GM19351 (cell line): ENCODE measurements around the gene RNF166.

Experiments
- ATAC-seq: cut with Tn5 transposase; IDR thresholded peaks from one replicate; pipeline ENCODE4 v1.9.1; 2021; ENCODE audit warnings: mild to moderate bottlenecking, moderate library complexity; ENCODE audit not compliant: unreplicated experiment

The RNF166 gene

DNA sequence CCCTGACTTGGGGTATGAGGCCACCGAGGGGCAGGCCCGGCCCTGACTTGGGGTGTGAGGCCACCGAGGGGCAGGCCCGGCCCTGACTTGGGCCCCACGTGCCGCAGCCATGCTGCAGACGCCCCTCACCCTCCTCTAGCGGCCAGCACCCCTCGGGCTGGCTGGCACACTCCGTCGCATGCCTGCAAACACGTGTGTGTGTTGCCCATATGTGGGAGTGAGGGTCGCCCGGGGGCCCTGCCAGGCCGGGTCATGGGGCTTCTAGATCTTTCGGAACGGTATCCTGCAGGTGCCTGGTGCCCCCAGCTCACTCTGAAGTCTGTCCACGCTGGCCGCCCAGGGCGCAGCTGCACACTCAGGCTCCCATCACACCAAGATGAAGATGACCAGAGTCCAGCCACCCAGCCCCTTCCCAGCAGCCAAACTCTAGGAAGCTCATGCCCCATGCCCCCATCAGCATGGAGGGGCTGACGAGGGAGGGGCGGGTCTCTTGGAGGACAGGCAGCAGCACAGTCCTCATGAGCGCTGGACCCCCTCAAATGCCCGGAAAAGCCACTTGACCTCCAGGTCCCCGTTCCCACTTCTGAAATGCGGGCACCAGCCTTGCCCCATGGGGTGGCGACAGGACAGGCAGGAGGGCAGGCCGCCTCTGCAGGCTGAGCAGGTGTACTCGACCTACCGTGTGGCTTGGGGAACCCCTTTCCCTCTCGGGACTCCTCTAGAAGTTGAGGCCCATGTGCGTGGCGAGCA, 33.9 kb upstream of the RNF166 start:
- ATAC-seq, result no peak

DNA sequence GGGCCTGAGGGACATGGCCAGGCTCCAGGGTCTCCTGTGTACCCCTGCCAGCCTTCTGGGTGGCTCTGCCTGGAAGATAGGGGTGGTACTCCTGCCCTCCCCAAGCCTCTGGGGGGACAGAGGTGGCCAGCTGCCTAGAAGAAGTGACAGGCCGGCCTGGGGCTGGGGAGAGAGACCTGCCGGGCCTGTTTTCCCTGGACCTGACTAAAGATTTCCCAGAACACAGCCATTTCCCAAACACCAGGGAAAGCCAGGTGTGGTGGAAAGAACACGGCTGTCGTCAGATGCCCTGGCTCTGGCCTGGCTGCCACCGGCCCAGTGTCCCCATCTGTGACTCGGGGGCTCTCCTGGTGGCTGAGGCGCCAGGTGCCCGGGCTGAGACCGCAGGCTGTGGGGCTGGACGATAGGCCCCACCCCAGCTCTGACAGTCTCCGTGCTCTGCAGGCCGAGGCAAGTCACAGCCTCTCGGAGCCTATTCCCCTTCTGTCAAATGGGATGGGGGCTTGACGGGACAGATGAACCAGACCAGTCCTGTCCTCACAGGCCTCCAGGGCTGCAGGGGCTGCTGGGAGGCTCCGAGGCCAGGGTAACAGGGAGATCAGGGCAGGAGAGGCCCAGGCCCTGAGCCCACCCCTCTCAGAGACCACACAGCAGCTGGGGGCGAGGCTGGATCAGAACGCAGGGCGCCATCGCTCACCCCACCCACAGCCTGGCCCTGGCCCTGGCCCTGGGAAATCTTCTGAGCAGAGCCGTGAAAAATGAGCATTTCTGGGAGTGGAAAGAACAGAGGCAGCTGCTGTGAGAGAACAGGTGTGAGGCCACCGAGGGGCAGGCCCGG, 33.1 kb upstream of the RNF166 start:
- no peak for ATAC-seq

DNA sequence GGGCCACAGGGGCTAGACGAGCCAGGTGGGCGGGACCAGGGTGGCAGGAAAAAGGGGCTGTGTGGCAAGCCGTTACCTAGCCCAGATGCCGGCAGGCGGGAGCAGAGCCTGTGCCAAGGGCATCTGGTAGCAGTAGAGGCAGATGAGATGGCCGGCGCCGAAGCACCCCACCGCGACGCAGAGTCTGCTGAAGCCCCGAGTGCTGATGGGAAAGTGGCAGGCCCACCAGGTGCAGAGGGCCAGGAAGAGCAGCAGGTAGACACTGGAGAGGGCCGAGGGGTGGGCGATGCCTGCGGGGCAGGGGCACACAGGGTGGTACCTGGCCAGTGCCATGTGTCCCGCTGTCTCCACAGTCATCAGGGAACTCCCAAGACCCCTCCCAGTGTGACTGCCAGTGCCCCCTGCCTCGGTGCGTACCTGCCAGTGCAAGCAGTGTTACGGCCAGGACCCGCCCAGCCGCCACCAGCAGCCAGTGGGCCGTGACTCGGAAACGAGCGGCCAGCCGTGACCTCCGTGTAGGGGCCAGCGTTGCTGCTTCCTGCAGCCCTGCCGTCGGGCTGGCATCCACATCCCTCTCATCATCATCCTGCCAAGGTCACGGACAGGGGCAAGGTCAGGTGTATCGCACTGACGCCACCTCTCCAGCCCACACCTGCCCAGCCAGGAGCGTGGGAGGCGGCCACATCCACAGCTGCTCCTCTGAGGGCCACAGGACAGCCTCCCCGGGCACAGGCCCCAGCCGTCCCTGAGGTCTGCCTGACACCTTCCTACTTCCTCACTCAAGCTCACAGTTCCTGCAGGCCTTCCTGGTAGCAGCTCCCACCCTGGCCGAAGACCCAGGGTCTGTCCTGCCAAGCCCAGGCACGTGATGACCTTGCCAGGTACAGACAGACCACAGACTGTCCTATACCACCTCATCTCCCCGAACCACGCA, 32.2 kb upstream of the RNF166 start:
- no peak for ATAC-seq

DNA sequence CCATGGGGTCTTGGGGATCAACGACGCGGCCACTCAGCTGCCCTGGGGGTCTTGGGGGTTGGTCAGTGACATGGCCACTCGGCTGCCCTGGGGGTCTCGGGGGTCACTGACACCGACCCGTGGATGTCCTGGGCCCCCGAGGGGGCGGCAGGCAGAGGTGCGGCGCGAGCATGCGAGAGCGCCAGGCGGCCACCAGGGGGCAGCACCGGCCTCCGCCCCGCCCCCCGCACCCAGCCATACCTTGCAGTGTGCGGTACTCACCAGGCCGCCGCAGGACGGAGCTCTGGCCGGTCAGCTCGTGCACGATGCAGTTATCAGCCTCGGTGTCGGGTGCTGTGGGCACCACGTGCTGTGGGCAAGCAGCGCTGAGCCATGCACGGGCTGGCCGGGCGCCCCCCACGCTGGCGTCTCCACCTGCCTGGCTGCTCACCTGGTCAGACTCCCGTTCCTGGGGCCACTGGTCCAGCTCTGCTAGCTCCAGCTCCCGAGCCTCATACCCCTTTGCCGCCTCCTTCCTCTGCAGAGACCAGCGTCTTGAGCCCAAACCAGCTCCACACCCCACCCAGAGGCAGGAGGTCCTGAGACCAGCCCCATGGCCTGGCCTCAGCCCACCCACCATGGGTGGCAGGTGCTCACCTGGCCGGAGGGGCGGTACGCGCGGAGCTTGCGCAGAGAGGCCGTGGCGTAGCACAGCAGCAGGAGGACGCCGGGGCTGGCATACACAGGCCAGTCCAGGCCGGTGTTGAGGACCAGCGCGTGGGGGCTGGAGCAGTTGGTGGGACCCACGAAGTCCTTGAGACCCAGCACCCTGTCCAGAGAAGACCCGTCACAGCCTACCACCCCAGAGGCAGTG, 31.3 kb upstream of the RNF166 start:
- no peak for ATAC-seq

DNA sequence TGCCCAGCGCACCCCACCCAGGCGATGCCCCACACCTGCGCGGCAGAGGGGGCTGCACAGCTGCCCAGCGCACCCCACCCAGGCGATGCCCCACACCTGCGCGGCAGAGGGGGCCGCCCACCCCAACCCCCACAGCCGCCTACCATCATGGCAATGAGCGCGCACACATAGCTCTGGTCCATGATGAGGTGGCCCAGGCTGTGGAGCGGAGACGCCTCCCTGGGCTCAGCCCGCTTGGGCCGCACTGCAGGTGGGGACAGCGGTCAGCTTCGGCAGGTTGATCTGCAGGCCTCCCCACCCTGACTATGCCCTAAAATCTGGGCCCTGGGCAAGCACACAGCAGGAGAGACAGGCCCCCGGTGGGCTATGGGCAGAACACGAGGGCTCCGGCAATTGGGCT, 30.3 kb upstream of the RNF166 start:
- no peak for ATAC-seq

DNA sequence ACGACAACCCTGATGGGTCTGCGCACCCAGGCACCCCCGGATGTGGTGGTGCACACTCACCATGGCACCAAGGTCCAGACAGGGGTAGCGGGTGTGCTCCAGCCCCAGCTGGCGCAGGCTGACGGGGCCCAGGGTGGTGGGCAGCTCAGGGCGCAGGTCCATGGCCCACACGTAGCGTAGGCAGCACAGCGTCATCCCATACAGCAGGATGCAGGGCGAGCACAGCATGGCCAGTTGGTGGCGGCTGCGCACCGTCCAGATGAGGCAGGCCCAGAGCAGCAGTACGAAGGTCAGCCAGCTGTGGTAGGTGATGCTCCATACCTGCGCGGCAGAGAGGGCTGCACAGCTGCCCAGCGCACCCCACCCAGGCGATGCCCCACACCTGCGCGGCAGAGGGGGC, 29.9 kb upstream of the RNF166 start:
- ATAC-seq, result no peak

DNA sequence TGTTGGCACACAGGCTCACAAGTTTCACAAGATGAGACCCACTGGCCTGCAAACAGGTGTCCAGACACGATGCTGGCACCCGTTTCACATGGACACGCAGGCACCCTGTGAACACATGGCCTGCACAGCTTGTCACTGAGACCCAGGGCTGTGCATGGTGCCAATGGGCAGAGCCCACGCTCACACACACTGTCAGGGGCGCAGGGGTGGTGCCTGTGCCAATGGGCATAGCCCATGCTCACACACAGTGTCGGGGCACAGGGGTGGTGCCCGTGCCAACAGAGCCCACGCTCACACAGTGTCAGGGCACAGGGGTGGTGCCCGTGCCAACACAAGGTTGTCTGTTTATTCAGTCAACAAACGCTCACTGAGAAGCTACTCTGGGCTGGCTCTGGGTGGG, 29.4 kb upstream of the RNF166 start:
- ATAC-seq, result no peak

DNA sequence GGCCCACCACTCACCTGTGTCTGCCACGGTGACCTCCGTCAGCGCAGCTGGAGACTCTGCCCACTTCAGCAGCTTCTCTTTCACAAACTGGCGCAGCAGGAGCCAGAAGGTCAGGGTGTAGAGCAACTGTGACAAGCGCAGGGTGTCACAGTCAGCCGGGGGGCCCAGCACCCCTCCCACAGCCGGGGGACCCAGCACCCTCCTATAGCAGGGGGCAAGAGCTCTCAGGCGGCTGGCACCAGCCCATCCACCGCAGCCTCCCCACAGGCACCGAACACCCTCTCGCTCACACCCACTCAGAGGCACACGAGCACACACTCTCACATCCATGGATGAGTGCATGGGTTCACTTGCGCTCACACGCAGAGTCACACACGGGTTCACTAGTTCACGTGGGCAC, 28.9 kb upstream of the RNF166 start:
- no peak for ATAC-seq

DNA sequence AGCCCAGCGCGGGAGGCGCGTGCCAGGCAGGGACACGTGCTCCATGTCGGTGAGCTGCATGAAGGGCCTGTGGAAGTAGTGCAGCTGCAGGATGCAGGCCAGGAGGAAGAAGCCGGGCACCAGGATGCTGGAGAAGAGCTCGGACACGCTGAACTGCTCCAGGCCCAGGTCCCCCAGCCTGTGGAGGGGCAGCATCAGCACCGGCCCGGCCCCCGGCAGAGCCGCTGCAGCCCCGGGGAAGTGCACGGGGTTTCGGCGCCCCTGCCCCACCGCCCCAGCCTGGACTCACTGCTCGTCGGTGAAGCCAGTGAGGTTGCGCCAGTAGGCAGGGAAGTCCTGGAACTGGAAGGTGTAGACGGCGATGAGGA, 28.1 kb upstream of the RNF166 start:
- ATAC-seq, result no peak

DNA sequence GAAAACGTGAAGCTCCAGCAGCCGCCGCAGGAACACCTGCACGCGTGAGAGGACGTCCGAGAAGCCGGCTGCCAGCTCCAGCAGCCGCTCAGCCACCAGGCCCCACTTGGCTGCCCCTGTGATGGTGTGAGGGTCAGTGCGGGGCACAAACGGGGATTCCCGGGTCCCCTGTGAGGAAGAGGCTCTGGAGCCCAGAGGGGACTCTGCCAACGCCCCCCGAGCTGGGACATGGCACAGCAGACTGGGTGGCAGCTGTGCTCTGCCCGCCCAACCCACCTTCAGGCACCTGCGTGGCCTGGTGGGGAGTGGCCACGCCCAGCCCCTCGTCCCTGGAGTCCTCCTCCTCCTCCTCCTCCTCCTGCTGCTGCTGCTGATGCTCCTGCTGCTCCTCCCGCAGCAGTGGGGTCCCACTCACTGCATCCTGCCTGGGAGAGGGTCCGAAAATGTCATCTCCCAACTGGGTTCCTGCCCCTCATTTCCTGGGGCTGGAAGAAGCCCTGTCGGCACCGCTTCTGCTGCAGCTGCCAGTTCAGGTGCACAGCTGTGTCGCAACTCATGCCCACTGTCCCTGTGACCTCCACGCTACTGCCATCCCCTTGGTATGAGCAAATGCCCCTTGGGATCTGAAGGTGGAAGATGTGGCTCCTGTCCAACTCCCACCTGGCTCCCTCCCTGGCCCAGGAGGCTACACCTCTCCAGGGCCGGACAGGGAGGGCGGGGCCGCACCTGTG, 27.6 kb upstream of the RNF166 start:
- ATAC-seq, result no peak

DNA sequence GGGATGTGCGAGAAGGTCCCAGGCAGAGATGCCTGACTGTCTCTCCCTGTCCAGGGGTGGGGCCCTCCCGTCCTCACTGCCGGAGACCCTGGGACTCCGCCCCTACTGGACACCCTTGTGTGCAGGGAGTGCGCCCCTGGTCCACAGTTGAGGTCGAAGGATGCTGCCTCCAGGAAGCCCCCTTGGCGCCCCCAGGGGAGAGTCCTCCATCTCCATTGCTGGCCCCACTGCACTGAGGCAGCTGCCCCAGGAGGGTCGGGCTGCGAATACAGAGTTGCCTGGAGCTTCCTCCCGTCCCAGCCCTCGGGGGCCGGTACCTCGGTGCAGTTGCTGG, 26.7 kb upstream of the RNF166 start:
- ATAC-seq, result no peak

DNA sequence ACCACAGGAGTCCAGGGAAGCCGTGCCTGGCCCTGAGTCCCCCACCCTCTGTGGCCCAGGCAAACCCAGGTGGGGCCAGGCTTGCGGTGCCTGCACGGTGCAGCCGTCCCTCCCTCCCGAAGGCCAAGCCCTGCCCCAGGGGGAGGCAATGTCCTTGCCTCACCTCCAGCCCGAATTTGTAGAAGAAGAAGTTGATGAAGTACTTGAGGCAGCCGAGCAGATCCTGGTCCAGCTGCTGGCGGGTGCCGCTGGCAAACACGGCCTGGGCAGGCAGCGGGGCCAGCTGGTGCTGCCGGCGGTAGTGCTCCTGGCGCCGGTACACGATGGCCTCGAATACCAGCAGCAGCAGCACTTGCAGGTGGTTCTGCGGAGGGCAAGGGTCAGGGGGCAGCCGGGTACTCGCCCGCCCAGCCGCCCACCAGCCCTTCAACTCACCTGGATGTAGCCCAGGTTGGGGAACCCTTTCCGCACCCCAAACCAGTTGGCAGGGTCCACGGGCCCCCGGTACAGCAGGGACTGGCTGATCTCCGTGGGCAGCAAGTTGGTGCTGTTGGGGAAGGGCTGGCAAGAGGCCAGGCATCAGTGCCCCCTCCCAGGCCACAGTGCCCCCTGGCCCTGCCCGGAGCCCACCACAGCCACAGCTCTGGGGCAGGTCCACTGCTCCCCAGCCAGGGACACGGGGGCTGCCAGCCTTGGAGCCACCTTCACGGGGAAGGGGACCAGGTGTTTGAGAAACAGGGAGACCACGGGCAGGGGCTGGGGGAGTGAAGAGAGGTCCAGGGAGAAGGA, 26.2 kb upstream of the RNF166 start:
- no peak for ATAC-seq

DNA sequence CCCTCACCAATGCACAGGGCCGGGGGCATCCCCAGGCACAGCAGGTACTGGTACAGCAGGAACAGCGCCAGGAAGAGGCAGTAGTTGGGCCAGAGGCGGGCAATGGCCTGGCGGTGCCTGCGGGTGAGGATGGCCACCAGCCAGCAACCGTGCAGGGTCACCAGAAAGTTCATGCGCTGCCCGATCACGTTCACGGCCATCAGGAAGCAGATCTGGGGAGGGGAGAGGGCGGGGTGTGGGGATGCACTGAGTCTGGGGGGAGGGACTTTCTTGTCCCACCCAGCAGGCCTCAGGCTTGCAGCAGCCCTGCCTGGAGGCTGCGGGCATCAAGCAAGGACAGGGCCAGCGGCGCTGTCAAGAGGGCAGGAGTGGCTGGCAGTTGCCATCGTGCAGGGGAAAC, 25.5 kb upstream of the RNF166 start:
- ATAC-seq, result no peak

DNA sequence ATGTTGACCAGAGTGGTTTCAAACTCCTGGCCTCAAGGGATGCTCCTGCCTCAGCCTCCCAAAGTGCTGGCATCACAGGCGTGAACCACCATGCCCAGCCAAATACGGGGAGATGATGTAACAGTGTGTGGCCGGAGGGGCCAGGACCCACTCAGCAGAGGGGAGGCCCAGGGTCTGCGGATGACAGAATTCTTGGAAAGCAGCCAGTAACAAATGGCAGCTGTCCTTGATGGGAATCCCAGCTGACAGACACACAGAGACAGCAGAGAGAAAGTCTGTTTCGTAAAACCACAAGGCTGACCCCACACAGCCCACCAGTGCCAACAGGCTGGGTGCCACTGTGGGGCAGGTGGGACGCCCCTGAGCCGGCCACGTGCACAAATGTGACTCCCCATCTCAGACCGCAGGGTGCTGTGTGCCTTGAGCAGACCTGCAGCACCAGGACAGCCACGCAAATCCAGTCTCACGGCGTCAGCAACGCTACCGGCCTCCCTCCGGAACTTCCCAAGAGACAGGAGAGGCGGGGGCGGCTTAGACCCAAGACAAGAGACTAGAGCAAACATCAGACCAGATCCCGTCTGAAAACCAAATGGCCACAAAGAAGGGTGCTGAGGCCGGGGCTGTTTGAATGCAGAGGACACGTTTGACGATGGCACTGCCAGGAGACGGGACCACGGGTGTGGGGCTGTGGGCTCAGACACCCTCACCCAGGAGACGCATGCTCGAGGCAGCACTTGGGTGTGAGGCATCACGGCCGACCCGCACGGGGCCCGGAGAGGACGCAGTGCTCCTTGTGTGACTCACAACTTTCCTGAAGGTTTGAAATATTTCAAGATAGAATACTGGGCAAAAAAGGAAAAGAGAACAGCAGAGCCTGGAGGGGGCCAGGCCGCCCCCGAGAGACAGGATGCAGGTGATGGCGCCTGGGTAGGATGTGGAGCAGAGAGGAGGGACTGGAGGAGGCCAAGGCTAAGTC, 24.7 kb upstream of the RNF166 start:
- no peak for ATAC-seq

DNA sequence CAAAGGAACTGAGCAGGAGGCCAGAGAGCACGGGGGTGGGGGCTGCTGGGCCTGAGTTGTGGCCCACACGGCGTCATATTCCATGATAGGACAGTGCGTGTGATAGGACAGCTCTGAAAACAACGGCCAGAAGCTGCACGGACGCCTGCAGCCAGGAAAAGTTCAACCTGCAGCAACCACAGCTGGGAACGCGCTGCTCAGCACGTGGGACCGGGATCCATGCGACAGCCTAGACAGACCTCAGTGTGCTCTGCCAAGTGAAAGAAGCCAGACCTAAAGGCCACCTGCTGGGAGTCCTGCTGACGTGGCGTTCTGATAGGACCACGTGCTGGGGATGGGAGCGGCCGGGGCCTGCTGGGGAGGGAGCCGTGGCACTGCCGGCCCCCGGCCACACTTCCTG, 21.7 kb upstream of the RNF166 start:
- ATAC-seq, result no peak

DNA sequence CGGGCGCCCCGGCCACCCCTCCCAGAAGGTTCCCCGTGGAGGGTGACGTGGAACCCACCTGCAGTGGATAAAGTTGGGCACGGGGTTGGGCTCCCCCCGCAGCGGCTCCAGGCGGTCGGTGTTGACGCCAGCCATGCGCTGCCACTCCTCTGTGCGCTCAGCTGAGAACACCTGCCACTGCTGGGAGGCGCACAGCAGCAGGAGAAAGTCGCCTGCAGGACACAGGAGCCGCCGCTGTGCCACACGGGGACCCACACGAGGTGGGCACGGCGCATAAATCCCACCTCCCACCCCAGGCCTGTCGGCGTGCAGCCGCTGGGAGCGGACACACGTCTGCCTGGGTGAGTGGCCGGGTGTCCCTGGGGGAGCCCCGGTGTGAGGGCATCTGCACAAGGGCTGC, 20.8 kb upstream of the RNF166 start:
- ATAC-seq, result no peak

DNA sequence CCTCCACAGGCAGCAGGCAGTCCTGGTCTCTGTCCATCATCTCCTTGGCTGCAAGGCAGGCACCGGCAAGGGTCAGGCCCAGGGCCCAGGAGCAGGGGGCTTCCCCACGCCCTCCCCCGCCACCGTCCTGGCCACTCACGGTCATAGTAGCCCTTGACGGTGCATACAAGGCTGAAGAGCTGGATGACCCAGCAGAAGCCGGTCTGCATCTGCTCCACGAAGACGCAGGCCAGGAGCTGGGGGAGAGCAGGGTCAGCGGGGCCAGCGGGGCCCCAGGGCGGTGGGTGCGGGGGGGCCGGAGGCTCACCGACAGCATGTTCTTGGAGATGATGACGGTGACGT, 20.2 kb upstream of the RNF166 start:
- no peak for ATAC-seq
